Stimulated activated CD4-positive, alpha-beta T cell treated with anti-CD3 and anti-CD28 coated beads, Interleukin-12 subunit alpha, Interleukin-12 subunit beta, amount 100 ng/mL, for 4 hours (primary cell): ENCODE data around the gene GAPT.

Experiments used
- DNase-seq: peaks from one replicate; pipeline ENCODE4 v3.0.0-alpha.2; 2020

GAPT gene

GRCh38 chr5:58462154-58462553, 29.1 kb upstream of the GAPT start:
- no peak for DNase-seq

- peak; percentile 13 for DNase-seq
These were observed 28.5 kb upstream of the GAPT start for GRCh38 chr5:58462623-58463230.

GRCh38 chr5:58466939-58467338, 24.3 kb upstream of the GAPT start:
- no peak for DNase-seq

GRCh38 chr5:58469896-58470295, 21.3 kb upstream of the GAPT start:
- no peak for DNase-seq

GRCh38 chr5:58475404-58475803, 15.8 kb upstream of the GAPT start:
- DNase-seq, result no peak

GRCh38 chr5:58477760-58478376, 13.4 kb upstream of the GAPT start:
- DNase-seq, result no peak

GRCh38 chr5:58481066-58481676, 10.1 kb upstream of the GAPT start:
- DNase-seq, result no peak

GRCh38 chr5:58481828-58482227, 9.4 kb upstream of the GAPT start:
- no peak for DNase-seq

GRCh38 chr5:58482536-58482935, 8.7 kb upstream of the GAPT start:
- no peak for DNase-seq

GRCh38 chr5:58484505-58484904, 6.7 kb upstream of the GAPT start:
- no peak for DNase-seq

- DNase-seq, result no peak
These were observed 4.9 kb upstream of the GAPT start for GRCh38 chr5:58486290-58486689.

- DNase-seq, result no peak
These were observed 709 bp upstream of the GAPT start for GRCh38 chr5:58490402-58491050.

GRCh38 chr5:58493141-58493540, 1.9 kb downstream of the GAPT start:
- no peak for DNase-seq

- no peak for DNase-seq
These were observed 5.3 kb downstream of the GAPT start for GRCh38 chr5:58496488-58496887.

- DNase-seq, result no peak
These were observed 6.2 kb downstream of the GAPT start for GRCh38 chr5:58497386-58497785.

GRCh38 chr5:58497921-58498320, 6.7 kb downstream of the GAPT start:
- DNase-seq, result no peak

- DNase-seq, result no peak
These were observed 7.2 kb downstream of the GAPT start for GRCh38 chr5:58498340-58498942.

- DNase-seq, result no peak
These were observed 8.0 kb downstream of the GAPT start for GRCh38 chr5:58499231-58499630.

GRCh38 chr5:58499941-58500340, 8.7 kb downstream of the GAPT start:
- DNase-seq, result no peak

- DNase-seq, result no peak
These were observed 10.7 kb downstream of the GAPT start for GRCh38 chr5:58501778-58502417.

GRCh38 chr5:58503390-58504046, 12.3 kb downstream of the GAPT start:
- no peak for DNase-seq

- DNase-seq, result no peak
These were observed 13.5 kb downstream of the GAPT start for GRCh38 chr5:58504766-58505165.

- no peak for DNase-seq
These were observed 14.3 kb downstream of the GAPT start for GRCh38 chr5:58505502-58505901.
